ENCODE measurements around the gene METTL8.

DNA sequence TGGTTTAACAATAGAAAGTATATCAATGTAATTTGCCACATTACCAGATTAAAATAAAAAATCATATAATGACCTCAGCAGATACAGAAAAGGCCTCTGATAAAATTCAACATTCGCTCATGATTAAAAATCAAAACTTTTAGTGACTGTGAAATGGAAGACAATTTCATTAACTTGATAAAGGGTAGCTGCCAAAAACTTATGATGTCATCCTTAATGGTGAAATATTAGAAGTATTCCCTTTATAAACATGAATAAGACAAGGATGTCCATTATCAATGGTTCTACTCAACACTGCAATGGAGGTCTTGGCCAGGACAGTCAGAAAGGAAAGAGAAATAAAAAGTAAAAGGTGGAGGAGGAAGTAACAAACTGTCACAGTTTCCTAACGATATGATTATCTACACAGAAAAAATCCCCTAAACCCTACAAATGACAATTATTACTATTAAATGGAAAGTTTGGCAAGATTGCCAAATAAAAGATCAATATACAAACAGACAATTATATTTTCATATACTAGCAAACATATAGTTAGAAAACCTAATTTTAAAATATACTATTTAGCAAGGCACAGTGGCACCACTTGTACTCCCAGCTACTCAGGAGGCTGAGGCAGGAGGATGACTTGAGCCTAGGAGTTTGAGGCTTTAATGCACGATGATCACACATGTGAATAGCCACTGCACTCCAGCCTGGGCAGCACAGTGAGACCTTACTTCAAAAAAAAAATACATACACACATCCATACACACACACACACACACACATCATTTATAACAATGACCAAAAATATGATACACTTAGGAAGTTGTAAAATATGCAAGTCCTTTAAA is 12.8 kb downstream of the METTL8 start:
- TF ChIP-seq POLR2A (IDR thresholded peaks at IDR 0.05) (no peak), EP300 (IDR thresholded peaks at IDR 0.05) (no peak)
- TF ChIP-seq, protein P1, sequence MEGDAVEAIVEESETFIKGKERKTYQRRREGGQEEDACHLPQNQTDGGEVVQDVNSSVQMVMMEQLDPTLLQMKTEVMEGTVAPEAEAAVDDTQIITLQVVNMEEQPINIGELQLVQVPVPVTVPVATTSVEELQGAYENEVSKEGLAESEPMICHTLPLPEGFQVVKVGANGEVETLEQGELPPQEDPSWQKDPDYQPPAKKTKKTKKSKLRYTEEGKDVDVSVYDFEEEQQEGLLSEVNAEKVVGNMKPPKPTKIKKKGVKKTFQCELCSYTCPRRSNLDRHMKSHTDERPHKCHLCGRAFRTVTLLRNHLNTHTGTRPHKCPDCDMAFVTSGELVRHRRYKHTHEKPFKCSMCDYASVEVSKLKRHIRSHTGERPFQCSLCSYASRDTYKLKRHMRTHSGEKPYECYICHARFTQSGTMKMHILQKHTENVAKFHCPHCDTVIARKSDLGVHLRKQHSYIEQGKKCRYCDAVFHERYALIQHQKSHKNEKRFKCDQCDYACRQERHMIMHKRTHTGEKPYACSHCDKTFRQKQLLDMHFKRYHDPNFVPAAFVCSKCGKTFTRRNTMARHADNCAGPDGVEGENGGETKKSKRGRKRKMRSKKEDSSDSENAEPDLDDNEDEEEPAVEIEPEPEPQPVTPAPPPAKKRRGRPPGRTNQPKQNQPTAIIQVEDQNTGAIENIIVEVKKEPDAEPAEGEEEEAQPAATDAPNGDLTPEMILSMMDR (IDR thresholded peaks at IDR 0.05): no peak

All from upper lobe of left lung (tissue), 4 donors.